ENCODE results near the gene RDH13.

The RDH13 gene

DNA sequence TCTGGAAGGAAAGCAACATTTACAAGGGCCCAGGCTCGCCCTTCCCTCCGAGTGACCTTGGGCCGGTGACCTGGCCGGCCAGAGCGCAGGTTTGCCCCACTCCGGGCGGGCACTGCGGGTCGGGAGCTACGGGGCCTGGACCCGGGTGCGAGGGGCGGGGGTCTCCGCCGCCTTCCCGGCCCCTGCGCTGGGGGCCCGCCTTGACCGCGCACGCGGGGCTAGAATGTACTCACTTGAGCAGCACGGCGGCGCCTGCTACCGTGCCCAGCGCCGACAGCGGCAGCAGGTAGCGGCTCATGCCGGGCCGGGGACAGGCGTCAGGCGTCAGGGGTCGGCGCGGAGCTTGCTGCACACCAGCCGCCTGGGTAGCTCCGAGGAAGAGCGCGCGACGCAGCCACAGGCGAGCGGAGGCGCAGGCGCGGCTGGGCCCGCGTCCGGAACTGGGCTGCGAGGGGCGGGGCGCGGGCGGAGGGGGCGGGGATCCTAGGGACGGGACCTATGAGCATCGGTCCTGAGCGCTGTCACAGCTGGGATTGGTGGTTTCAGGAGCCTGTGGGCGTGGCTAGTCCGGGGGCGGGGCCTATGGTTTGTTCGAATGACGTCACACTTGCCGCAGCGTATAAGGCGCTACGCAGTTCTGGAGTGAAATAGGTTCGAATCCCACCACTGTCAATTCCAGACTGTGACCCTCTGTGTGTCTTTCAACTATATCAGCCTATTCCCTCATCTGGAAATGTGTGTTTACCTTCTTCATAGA is at the start of gene RDH13:
Gene RDH13, minus strand, starts transcription at position 414 of the 757 bp plus-strand sequence. Its CDS starts 116 bp downstream, at position 298.
- no peak for DNase-seq
- TF ChIP-seq EZH2 (IDR thresholded peaks at IDR 0.05; ENCODE audit: borderline replicate concordance, low read depth, low read length, severe bottlenecking): no peak
- TF ChIP-seq, protein P1, sequence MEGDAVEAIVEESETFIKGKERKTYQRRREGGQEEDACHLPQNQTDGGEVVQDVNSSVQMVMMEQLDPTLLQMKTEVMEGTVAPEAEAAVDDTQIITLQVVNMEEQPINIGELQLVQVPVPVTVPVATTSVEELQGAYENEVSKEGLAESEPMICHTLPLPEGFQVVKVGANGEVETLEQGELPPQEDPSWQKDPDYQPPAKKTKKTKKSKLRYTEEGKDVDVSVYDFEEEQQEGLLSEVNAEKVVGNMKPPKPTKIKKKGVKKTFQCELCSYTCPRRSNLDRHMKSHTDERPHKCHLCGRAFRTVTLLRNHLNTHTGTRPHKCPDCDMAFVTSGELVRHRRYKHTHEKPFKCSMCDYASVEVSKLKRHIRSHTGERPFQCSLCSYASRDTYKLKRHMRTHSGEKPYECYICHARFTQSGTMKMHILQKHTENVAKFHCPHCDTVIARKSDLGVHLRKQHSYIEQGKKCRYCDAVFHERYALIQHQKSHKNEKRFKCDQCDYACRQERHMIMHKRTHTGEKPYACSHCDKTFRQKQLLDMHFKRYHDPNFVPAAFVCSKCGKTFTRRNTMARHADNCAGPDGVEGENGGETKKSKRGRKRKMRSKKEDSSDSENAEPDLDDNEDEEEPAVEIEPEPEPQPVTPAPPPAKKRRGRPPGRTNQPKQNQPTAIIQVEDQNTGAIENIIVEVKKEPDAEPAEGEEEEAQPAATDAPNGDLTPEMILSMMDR (IDR thresholded peaks at IDR 0.05; ENCODE audit: borderline replicate concordance, extremely low read depth, low read length, poor library complexity, severe bottlenecking): no peak
- Histone ChIP-seq H3K27me3 (ENCODE audit: insufficient read depth, low read length, poor library complexity) (no peaks in the 10 kb centered on the region), H3K79me2 (ENCODE audit: insufficient read depth, low read length) (no peaks in the 10 kb centered on the region), H3K4me2 (ENCODE audit: insufficient read depth, low read length) (no peak within 1 kb of the TSS), H3K4me3 (ENCODE audit: low read depth in 1 of 2, low read length in 2 of 2) (no peak within 1 kb of the TSS), H3K27ac (ENCODE audit: low read length) (no peak within 1 kb of the TSS), H3K9me3 (ENCODE audit: insufficient read depth, low read length, severe bottlenecking) (no peaks in the 10 kb centered on the region), H3K36me3 (ENCODE audit: insufficient read depth, low read length) (no peaks in the 10 kb centered on the region), H3K9ac (ENCODE audit: low read depth, low read length) (no peak within 1 kb of the TSS), H2AFZ (ENCODE audit: low read depth, low read length) (no peak within 1 kb of the TSS), H4K20me1 (ENCODE audit: insufficient read depth, low read length) (no peaks in the 10 kb centered on the region), H3K4me1 (ENCODE audit: insufficient read depth, low read length) (no peaks in the 10 kb centered on the region)
- ATAC-seq (ENCODE audit: insufficient read depth, low read depth): no peak

DNA sequence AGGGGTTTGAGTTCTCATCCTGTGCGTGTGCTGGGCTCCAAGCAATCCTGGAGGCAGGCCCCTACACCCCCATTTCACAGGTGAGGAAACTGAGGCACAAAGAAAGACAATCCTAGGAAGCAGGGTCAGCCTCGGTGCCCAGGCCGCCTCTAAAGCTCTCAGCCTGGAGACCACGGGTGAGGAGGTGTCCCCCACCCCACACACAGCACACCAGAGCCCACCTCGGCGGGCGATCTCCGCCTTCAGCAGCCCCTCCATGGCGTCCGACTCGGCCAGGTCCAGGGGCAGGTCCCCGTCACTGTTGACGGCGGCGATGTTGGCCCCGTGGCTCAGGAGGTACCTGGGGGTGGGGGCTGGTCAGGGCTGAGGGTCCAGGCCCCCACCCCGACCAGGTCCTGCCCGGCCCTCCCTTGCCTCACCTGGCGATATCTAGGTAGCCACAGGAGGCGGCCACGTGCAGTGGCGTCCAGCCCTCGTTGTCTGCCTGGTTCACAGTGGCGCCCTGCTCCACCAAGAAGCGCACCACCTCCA is 49.4 kb upstream of the RDH13 start:
- peaks cover 24% of the 10 kb centered on the region for H3K4me1 ChIP-seq (ENCODE audit: insufficient read depth, low read length)
- no peak overlapping the region for H3K9ac ChIP-seq (ENCODE audit: low read depth, low read length)
- H3K27ac ChIP-seq (ENCODE audit: low read length): no peak overlapping the region
- no peak for TF ChIP-seq EZH2 (IDR thresholded peaks at IDR 0.05; ENCODE audit: borderline replicate concordance, low read depth, low read length, severe bottlenecking)
- TF ChIP-seq, protein P1 (IDR thresholded peaks at IDR 0.05; ENCODE audit: borderline replicate concordance, extremely low read depth, low read length, poor library complexity, severe bottlenecking): no peak
- peaks cover 42% of the 10 kb centered on the region for H3K36me3 ChIP-seq (ENCODE audit: insufficient read depth, low read length)
- H2AFZ ChIP-seq (ENCODE audit: low read depth, low read length): no peak overlapping the region
- H3K27me3 ChIP-seq (ENCODE audit: insufficient read depth, low read length, poor library complexity): no peaks in the 10 kb centered on the region
- H3K9me3 ChIP-seq (ENCODE audit: insufficient read depth, low read length, severe bottlenecking): no peaks in the 10 kb centered on the region
- H3K4me2 ChIP-seq (ENCODE audit: insufficient read depth, low read length): no peak overlapping the region
- ATAC-seq (ENCODE audit: insufficient read depth, low read depth) (no peak), DNase-seq (no peak)
- H3K4me3 ChIP-seq (ENCODE audit: low read depth in 1 of 2, low read length in 2 of 2): no peak overlapping the region
- peaks cover 76% of the 10 kb centered on the region for H4K20me1 ChIP-seq (ENCODE audit: insufficient read depth, low read length)
- H3K79me2 ChIP-seq (ENCODE audit: insufficient read depth, low read length): peaks cover 77% of the 10 kb centered on the region

GRCh38 chr19:55111238-55111831 is 48.4 kb upstream of the RDH13 start:
- Histone ChIP-seq H3K27ac (ENCODE audit: low read length) (no peak overlapping the region), H3K9me3 (ENCODE audit: insufficient read depth, low read length, severe bottlenecking) (no peaks in the 10 kb centered on the region), H4K20me1 (ENCODE audit: insufficient read depth, low read length) (peaks cover 73% of the 10 kb centered on the region), H3K4me2 (ENCODE audit: insufficient read depth, low read length) (no peak overlapping the region), H3K4me3 (ENCODE audit: low read depth in 1 of 2, low read length in 2 of 2) (no peak overlapping the region), H2AFZ (ENCODE audit: low read depth, low read length) (no peak overlapping the region), H3K4me1 (ENCODE audit: insufficient read depth, low read length) (peaks cover 23% of the 10 kb centered on the region), H3K27me3 (ENCODE audit: insufficient read depth, low read length, poor library complexity) (no peaks in the 10 kb centered on the region), H3K79me2 (ENCODE audit: insufficient read depth, low read length) (peaks cover 72% of the 10 kb centered on the region), H3K9ac (ENCODE audit: low read depth, low read length) (no peak overlapping the region), H3K36me3 (ENCODE audit: insufficient read depth, low read length) (peaks cover 47% of the 10 kb centered on the region)
- DNase-seq: no peak
- ATAC-seq (ENCODE audit: insufficient read depth, low read depth): no peak
- TF ChIP-seq, protein P1 (IDR thresholded peaks at IDR 0.05; ENCODE audit: borderline replicate concordance, extremely low read depth, low read length, poor library complexity, severe bottlenecking): no peak
- TF ChIP-seq EZH2 (IDR thresholded peaks at IDR 0.05; ENCODE audit: borderline replicate concordance, low read depth, low read length, severe bottlenecking): no peak

Data from DND-41 (cell line).